NCI-H524 (cell line): ENCODE results near the gene FCRL4.
"Not testable (repeated sequence)": the region's sequence is repeated elsewhere in the genome, so short reads cannot be mapped to it uniquely, and the experiment has no call there.

Experiments
- DNase-seq, 2 experiments: peaks; one replicate each; lab custom pipeline; 2025; lab: John Stamatoyannopoulos, UW

Gene FCRL4

GRCh38 chr1:157551694-157552693, 45.9 kb downstream of the FCRL4 start, which contains the start of gene FCRL5:
FCRL5 (minus strand) TSS chr1:157552515; CDS start chr1:157552362, 153 bp downstream.
- no peak for DNase-seq

- not testable (repeated sequence) for DNase-seq
Observed at GRCh38 chr1:157548081-157548480, 49.8 kb downstream of the FCRL4 start.

- DNase-seq, result no peak
Observed at GRCh38 chr1:157542676-157543075, 55.2 kb downstream of the FCRL4 start.

- DNase-seq, result no peak
Observed at GRCh38 chr1:157540852-157541251, 57.0 kb downstream of the FCRL4 start.

- DNase-seq, result no peak
Observed at GRCh38 chr1:157540160-157540748, 57.6 kb downstream of the FCRL4 start.

GRCh38 chr1:157539568-157539967, 58.3 kb downstream of the FCRL4 start:
- no peak for DNase-seq

- DNase-seq, result no peak
Observed at GRCh38 chr1:157532569-157532968, 65.3 kb downstream of the FCRL4 start.

GRCh38 chr1:157523774-157524493, 74.0 kb downstream of the FCRL4 start:
- no peak for DNase-seq
